H1 (cell line): ENCODE measurements around the gene SENP2. TPM values are rescaled to one million over a fixed set of nuclear protein-coding genes. Genes with fewer than 3 reads are reported as not detected.

Experiments
- CTCF ChIA-PET: fragments of 300-600 bp; sonication (Branson Sonifier 250); formaldehyde crosslinking; loops from one replicate; lab custom pipeline; 2021; ENCODE audit not compliant: partially characterized antibody; lab: Charles Lee
- POLR2A ChIA-PET: fragments of 300-600 bp; sonication (Branson Sonifier 250); formaldehyde crosslinking; loops from one replicate; lab custom pipeline; 2021; ENCODE audit warnings: inconsistent platforms; ENCODE audit not compliant: partially characterized antibody; lab: Charles Lee
- DNase-seq, 2 experiments: peaks; one replicate each; pipeline versions ENCODE4 v3.0.0 to v3.0.0-alpha.2; 2010 to 2022; ENCODE audit warnings: low spot score in 2 of 2, low read depth in 1 of 2, mixed read lengths in 1 of 2
- FAIRE-seq: peaks from 2 replicates; lab custom pipeline; 2011; peaks lifted over from hg19 to GRCh38; lab: Jason Lieb, UNC
- H2AFZ ChIP-seq: 2 replicates; pipeline ENCODE4 v1.8.1; 2012; ENCODE audit warnings: low read length, inconsistent platforms
- H2AK5ac ChIP-seq: 2 replicates; pipeline ENCODE4 v1.6.1; 2013; ENCODE audit warnings: low read depth, low read length
- H2BK120ac ChIP-seq: replicated peaks from 2 replicates; pipeline ENCODE3; 2013; ENCODE audit warnings: low read depth, low read length, inconsistent platforms
- H2BK12ac ChIP-seq: 2 replicates; pipeline ENCODE4 v1.6.1; 2013; ENCODE audit warnings: low read depth, low read length
- H2BK15ac ChIP-seq: 2 replicates; pipeline ENCODE4 v1.6.1; 2013; ENCODE audit warnings: low read length
- H2BK20ac ChIP-seq: 2 replicates; pipeline ENCODE4 v1.6.1; 2013; ENCODE audit warnings: low read length
- H2BK5ac ChIP-seq: 2 replicates; pipeline ENCODE4 v1.6.1; 2013; ENCODE audit warnings: low read depth, low read length
- H3K14ac ChIP-seq: 2 replicates; pipeline ENCODE4 v1.6.1; 2013; ENCODE audit warnings: inconsistent platforms; ENCODE audit not compliant: insufficient read length
- H3K18ac ChIP-seq: 2 replicates; pipeline ENCODE4 v1.6.1; 2013; ENCODE audit warnings: low read length; ENCODE audit errors: extremely low read depth
- H3K23ac ChIP-seq: 2 replicates; pipeline ENCODE4 v1.6.1; 2013; ENCODE audit warnings: inconsistent platforms; ENCODE audit not compliant: insufficient read length
- H3K23me2 ChIP-seq: 2 replicates; pipeline ENCODE4 v1.6.1; 2013; ENCODE audit warnings: low read depth, low read length
- H3K27ac ChIP-seq: 2 replicates; pipeline ENCODE4 v1.6.1; 2011; ENCODE audit warnings: low read depth, low read length, inconsistent platforms
- H3K27me3 ChIP-seq, 4 experiments: replicated peaks in 1 of 4; 1 replicate in 1 of 4; 2 replicates in 3 of 4; pipeline versions ENCODE4 v1.6.1 to v1.8.1; 2011 to 2013; ENCODE audit warnings: low read length in 3 of 4, mild to moderate bottlenecking in 3 of 4, inconsistent platforms in 2 of 4, mixed read lengths in 2 of 4, moderate library complexity in 1 of 4; ENCODE audit not compliant: control insufficient read depth in 3 of 4, insufficient read depth in 3 of 4; ENCODE audit errors: extremely low read depth in 1 of 4
- H3K36me3 ChIP-seq, 4 experiments: 2 replicates each; pipeline versions ENCODE4 v1.6.1 to v1.8.1; 2011 to 2013; ENCODE audit warnings: mild to moderate bottlenecking in 4 of 4, low read length in 3 of 4, moderate library complexity in 2 of 4, control low read depth in 1 of 4, inconsistent platforms in 1 of 4; ENCODE audit not compliant: insufficient read depth in 4 of 4, control insufficient read depth in 2 of 4
- H3K4ac ChIP-seq: replicated peaks from 2 replicates; pipeline ENCODE3; 2013; ENCODE audit warnings: low read length, low read depth, mixed read lengths, inconsistent platforms; ENCODE audit not compliant: insufficient read length
- H3K4me1 ChIP-seq, 4 experiments: replicated peaks in 1 of 4; 1 replicate in 1 of 4; 2 replicates in 3 of 4; pipeline versions ENCODE4 v1.6.1 to v1.8.1; 2011 to 2013; ENCODE audit warnings: low read length in 3 of 4, inconsistent platforms in 2 of 4, mixed read lengths in 1 of 4; ENCODE audit not compliant: insufficient read depth in 4 of 4, control insufficient read depth in 3 of 4
- H3K4me2 ChIP-seq, 2 experiments: 2 replicates each; pipeline versions ENCODE4 v1.6.1 to v1.8.1; 2011 to 2013; ENCODE audit warnings: low read depth in 2 of 2, low read length in 2 of 2, control low read depth in 1 of 2, inconsistent platforms in 1 of 2, mild to moderate bottlenecking in 1 of 2; ENCODE audit not compliant: insufficient read depth in 1 of 2
- H3K4me3 ChIP-seq, 4 experiments: fragments of 200-600, 300-600 bp in 1 of 4; sonication (generic), shearing (Covaris generic), sonication (Bioruptor Twin) in 1 of 4; 2 replicates each; pipeline versions ENCODE4 v1.5.1 to v1.8.1; 2011 to 2016; ENCODE audit warnings: low read length in 4 of 4, low read depth in 3 of 4, control low read depth in 2 of 4, inconsistent platforms in 2 of 4, mild to moderate bottlenecking in 2 of 4, mixed read lengths in 1 of 4, moderate library complexity in 1 of 4; ENCODE audit not compliant: insufficient read depth in 2 of 4; ENCODE audit errors: extremely low read depth in 1 of 4
- H3K56ac ChIP-seq: replicated peaks from 2 replicates; pipeline ENCODE3; 2013; ENCODE audit warnings: low read depth, mild to moderate bottlenecking, mixed read lengths, low read length, inconsistent platforms; ENCODE audit not compliant: insufficient read length
- H3K79me1 ChIP-seq: 2 replicates; pipeline ENCODE4 v1.6.1; 2013; ENCODE audit warnings: low read depth, low read length, control low read depth
- H3K79me2 ChIP-seq, 2 experiments: 2 replicates each; pipeline versions ENCODE4 v1.6.1 to v1.8.1; 2012 to 2013; ENCODE audit warnings: low read length in 2 of 2, mild to moderate bottlenecking in 2 of 2, inconsistent platforms in 1 of 2; ENCODE audit not compliant: insufficient read depth in 2 of 2, control insufficient read depth in 1 of 2
- H3K9ac ChIP-seq, 4 experiments: replicated peaks in 1 of 4; 1 replicate in 1 of 4; 2 replicates in 3 of 4; pipeline versions ENCODE4 v1.6.1 to v1.8.1; 2011 to 2013; ENCODE audit warnings: low read depth in 3 of 4, low read length in 3 of 4, control low read depth in 2 of 4, mild to moderate bottlenecking in 2 of 4, moderate library complexity in 2 of 4, inconsistent platforms in 1 of 4; ENCODE audit errors: extremely low read depth in 1 of 4
- H3K9me3 ChIP-seq, 2 experiments: 2 replicates each; pipeline versions ENCODE4 v1.6.1 to v1.8.1; 2012 to 2013; ENCODE audit warnings: mild to moderate bottlenecking in 2 of 2, moderate library complexity in 2 of 2, control low read depth in 1 of 2, inconsistent platforms in 1 of 2, low read depth in 1 of 2, low read length in 1 of 2, mixed read lengths in 1 of 2; ENCODE audit not compliant: insufficient read depth in 2 of 2
- H4K20me1 ChIP-seq, 2 experiments: replicated peaks in 1 of 2; 2 replicates each; pipeline versions ENCODE3 to v1.8.1; 2011 to 2013; ENCODE audit warnings: inconsistent platforms in 2 of 2, low read length in 2 of 2, mild to moderate bottlenecking in 1 of 2; ENCODE audit not compliant: insufficient read depth in 2 of 2, control insufficient read depth in 1 of 2
- H4K5ac ChIP-seq: 2 replicates; pipeline ENCODE4 v1.6.1; 2013; ENCODE audit warnings: low read length, low read depth, mixed read lengths, inconsistent platforms; ENCODE audit not compliant: insufficient read length
- H4K8ac ChIP-seq: 2 replicates; pipeline ENCODE4 v1.8.0; 2013; ENCODE audit warnings: mild to moderate bottlenecking, moderate library complexity, low read length, inconsistent platforms; ENCODE audit not compliant: insufficient read depth; ENCODE audit errors: extremely low read depth
- H4K91ac ChIP-seq: replicated peaks from 2 replicates; pipeline ENCODE3; 2013; ENCODE audit warnings: low read length, mixed read lengths, inconsistent platforms; ENCODE audit not compliant: insufficient read length
- SP1 ChIP-seq: IDR thresholded peaks from 2 replicates; pipeline ENCODE4 v1.6.1; 2011; ENCODE audit warnings: low read depth, low read length
- TAF1 ChIP-seq: IDR thresholded peaks from 2 replicates; pipeline ENCODE4 v1.6.1; 2011; ENCODE audit warnings: mild to moderate bottlenecking, low read depth, low read length
- WGBS, 2 experiments: shearing (Covaris generic) in 1 of 2; methylation state at CpG; one replicate each; pipeline versions ENCODE4 v1.1.6 to v1.1.7; 2013 to 2015; ENCODE audit warnings: low lambda C conversion rate in 2 of 2, mixed read lengths in 2 of 2, inconsistent platforms in 1 of 2, low coverage in 1 of 2, missing lambda C conversion rate in 1 of 2; ENCODE audit not compliant: insufficient replicate concordance in 2 of 2, insufficient coverage in 1 of 2, insufficient read length in 1 of 2; ENCODE audit errors: extremely low coverage in 1 of 2, missing lambda C conversion rate in 1 of 2; 5-methylcytosine and 5-hydroxymethylcytosine counted together
- polyA plus RNA-seq, 7 experiments: library from polyadenylated mRNA; depleted of rRNA in 3 of 7; stranded (reverse) in 5 of 7; unstranded in 2 of 7; fragments of >200 nt in 5 of 7; fragments of 200-250 nt in 2 of 7; gene quantifications; 1 replicate in 5 of 7; 2 replicates in 1 of 7; 4 replicates in 1 of 7; pipeline versions ENCODE4 v1.2.1 to v1.2.3, GENCODE V29; 2011 to 2013; ENCODE audit warnings: missing spikeins in 2 of 7, mixed read lengths in 2 of 7
- total RNA-seq: library from RNA; stranded (reverse); fragmentation: NEBNext Ultra II Directional; extraction: Animal tissue kit (Norgen Biotek cat#: 25700); gene quantifications from 2 replicates; pipeline ENCODE4 v1.2.1, GENCODE V29; 2021

Gene SENP2
- total and polyA plus RNA-seq, 2 of the 8 experiments (the other 6 are each of a cell fraction or from before 2014, with no cell fraction given), result 25.2 to 69.3 TPM

- no peak overlapping the region for H2AFZ ChIP-seq
- 0% methylated on average over 3 of the region's 3 CpGs; no CpG with 5 or more reads in 1 of the 2 experiments for WGBS, 2 experiments
- peak overlapping the region; percentile 95 for H4K91ac ChIP-seq
- peaks cover 0 to 4% (median 0%) of the 10 kb centered on the region in 4 experiments; a peak in 1 of 8 replicates for H3K36me3 ChIP-seq
- peaks cover 10 to 45% of the 10 kb centered on the region in 2 experiments for H3K79me2 ChIP-seq
- H2BK5ac ChIP-seq, result peak overlapping the region; percentile 98
- DNase-seq, result peak; percentile 66 to 77
- peak overlapping the region; percentile 98 for H3K18ac ChIP-seq
- peak overlapping the region; percentile 75 to 92 (median 81) for H3K4me3 ChIP-seq
- peak overlapping the region; percentile 87 for H2AK5ac ChIP-seq
- peak overlapping the region; percentile 38 for H2BK120ac ChIP-seq
- H4K5ac ChIP-seq, result peak overlapping the region; percentile 95
- POLR2A ChIA-PET, result interaction anchor here (0.9 to 2.7 kb wide), 7 partner anchors 9 to 425 kb away, joined by 3 to 9 read pairs (median 6); partner anchors contain the start of genes LIPH, TMEM41A and TRA2B
- H2BK15ac ChIP-seq, result peak overlapping the region; percentile 90; the same call in 1 of the 2 replicates
- peaks cover 12% of the 10 kb centered on the region for H3K23me2 ChIP-seq
- no peaks in the 10 kb centered on the region for H3K9me3 ChIP-seq
- peak overlapping the region; percentile 71 to 90 for H3K4me2 ChIP-seq
- H3K9ac ChIP-seq, result peak overlapping the region; percentile 52 to 78 (median 70)
- H4K8ac ChIP-seq, result no peak overlapping the region
- H3K14ac ChIP-seq, result no peak overlapping the region
- peak overlapping the region; percentile 99 for H2BK20ac ChIP-seq
- no peak overlapping the region for H3K4ac ChIP-seq
- H3K79me1 ChIP-seq, result peaks cover 7% of the 10 kb centered on the region
- FAIRE-seq, result peak; percentile 75
- peak overlapping the region; percentile 77 for H3K56ac ChIP-seq
- CTCF ChIA-PET, result interaction anchor here (0.7 kb wide), 1 partner anchor 183 kb away, joined by 3 read pairs; no protein-coding TSS in a partner anchor
- peaks cover 6 to 7% of the 10 kb centered on the region in 2 experiments for H4K20me1 ChIP-seq
- peak overlapping the region; percentile 95 for H2BK12ac ChIP-seq
- H3K4me1 ChIP-seq, result peaks cover 0 to 22% (median 9%) of the 10 kb centered on the region in 4 experiments; a peak in 6 of 7 replicates
- H3K27ac ChIP-seq, result peak overlapping the region; percentile 87
- no peak overlapping the region for H3K23ac ChIP-seq
- H3K27me3 ChIP-seq, result no peaks in the 10 kb centered on the region
- TF ChIP-seq SP1 (peak; percentile 60; the same call in 1 of the 2 replicates), TAF1 (peak; percentile 37; the same call in 1 of the 2 replicates)
Observed at GRCh38 chr3:185582236-185582635, 3.9 kb upstream of the SENP2 start.
